PC-3 (cell line): ENCODE results near the gene ELMO3. TPM values are rescaled to one million over a fixed set of nuclear protein-coding genes. Genes with fewer than 3 reads are reported as not detected.

Source experiments
- ATAC-seq: fragments of 200-7000 bp; cut with Tn5 transposase; 2 replicates; pipeline ENCODE4 v1.9.1; 2020; ENCODE audit warnings: mild to moderate bottlenecking, moderate library complexity
- BruUV-seq: library from RNA; stranded (reverse); fragments of 400-500 nt; replicated peaks from 2 replicates; lab custom pipeline; 2021; lab: Mats Ljungman, UMichigan
- CTCF ChIA-PET: fragments of 300-600 bp; sonication (Branson Sonifier 250); formaldehyde crosslinking; loops from one replicate; lab custom pipeline; 2022; ENCODE audit warnings: antibody characterized with exemption; lab: Charles Lee
- POLR2A ChIA-PET: fragments of 300-600 bp; sonication (Branson Sonifier 250); formaldehyde crosslinking; loops from one replicate; lab custom pipeline; 2022; ENCODE audit warnings: antibody characterized with exemption; ENCODE audit not compliant: unreplicated experiment; lab: Charles Lee
- DNase-seq: peaks from one replicate; pipeline ENCODE4 v3.0.0-alpha.2; 2015
- H2AFZ ChIP-seq: fragments of 300-600 bp; sonication (generic); 2 replicates; pipeline ENCODE4 v1.6.0; 2016; ENCODE audit warnings: antibody characterized with exemption, low read length
- H3F3A ChIP-seq: fragments of 300-600 bp; sonication (generic); one replicate; pipeline ENCODE4 v1.6.0; 2017; ENCODE audit warnings: antibody characterized with exemption, low read length, control low read depth, mild to moderate bottlenecking; ENCODE audit not compliant: unreplicated experiment
- H3K27ac ChIP-seq: fragments of 300-600 bp; sonication (generic); 2 replicates; pipeline ENCODE4 v1.5.1; 2016; ENCODE audit warnings: mild to moderate bottlenecking, low read length
- H3K27me3 ChIP-seq: fragments of 300-600 bp; sonication (generic); 2 replicates; pipeline ENCODE4 v1.6.1; 2016; ENCODE audit warnings: low read length, mixed read lengths
- H3K36me3 ChIP-seq: fragments of 300-600 bp; sonication (generic); 2 replicates; pipeline ENCODE4 v1.6.1; 2016; ENCODE audit warnings: low read depth, mixed run types, low read length, mixed read lengths
- H3K4me1 ChIP-seq: fragments of 300-600 bp; sonication (generic); 2 replicates; pipeline ENCODE4 v1.5.1; 2016; ENCODE audit warnings: low read length; ENCODE audit not compliant: insufficient read depth
- H3K4me2 ChIP-seq: fragments of 300-600 bp; sonication (generic); 2 replicates; pipeline ENCODE4 v1.6.0; 2016; ENCODE audit warnings: low read length
- H3K4me3 ChIP-seq: fragments of 300-600 bp; sonication (generic); 2 replicates; pipeline ENCODE4 v1.5.1; 2016; ENCODE audit warnings: mild to moderate bottlenecking, low read length, mixed read lengths
- H3K79me2 ChIP-seq: fragments of 300-600 bp; sonication (generic); 2 replicates; pipeline ENCODE4 v1.6.1; 2017; ENCODE audit warnings: low read length, mixed read lengths
- H3K9ac ChIP-seq: fragments of 300-600 bp; sonication (generic); 2 replicates; pipeline ENCODE4 v1.6.0; 2016; ENCODE audit warnings: mild to moderate bottlenecking, low read length
- H3K9me2 ChIP-seq: fragments of 300-600 bp; sonication (generic); replicated peaks from 2 replicates; pipeline ENCODE4 v1.6.1; 2016; ENCODE audit warnings: mixed run types, low read length, mixed read lengths
- H3K9me3 ChIP-seq: fragments of 300-600 bp; sonication (generic); 2 replicates; pipeline ENCODE4 v1.6.1; 2016; ENCODE audit warnings: low read length, mixed read lengths
- H4K20me1 ChIP-seq: fragments of 300-600 bp; sonication (generic); 2 replicates; pipeline ENCODE4 v1.6.1; 2016; ENCODE audit warnings: low read length, mixed read lengths
- CTCF ChIP-seq: fragments of 300-600 bp; sonication (generic); conservative IDR thresholded peaks from 2 replicates; pipeline ENCODE4 v1.5.1; 2017; ENCODE audit warnings: antibody characterized with exemption, low read depth, mild to moderate bottlenecking, low read length
- EZH2 ChIP-seq: fragments of 300-600 bp; sonication (generic); IDR thresholded peaks from one replicate; pipeline ENCODE4 v1.6.1; 2017; ENCODE audit warnings: antibody characterized with exemption, mild to moderate bottlenecking, low read length; ENCODE audit not compliant: unreplicated experiment
- EZH2phosphoT487 ChIP-seq: fragments of 300-600 bp; sonication (generic); IDR thresholded peaks from 2 replicates; pipeline ENCODE4 v1.6.1; 2018; ENCODE audit warnings: mild to moderate bottlenecking, antibody characterized with exemption, low read length, borderline replicate concordance
- intact Hi-C: fragments of 100-400 bp; cut with micrococcal nuclease; formaldehyde crosslinking; loops from 2 replicates; pipeline ENCODE4 v1.9.0; 2023
- total RNA-seq: library from RNA; depleted of rRNA; stranded (reverse); fragments of >200 nt; gene quantifications from 2 replicates; pipeline ENCODE4 v1.2.3, GENCODE V29; 2014

ELMO3 gene
- total RNA-seq, 1 experiment from 2014 or later, result 2.2 TPM

- TF ChIP-seq EZH2 (no peak), EZH2phosphoT487 (no peak), CTCF (no peak)
- no peak for DNase-seq
- Histone ChIP-seq H3K9ac (peak overlapping the region; percentile 94), H3K4me2 (peak overlapping the region; percentile 84), H3K27me3 (no peaks in the 10 kb centered on the region), H2AFZ (peak overlapping the region; percentile 88), H3K9me2 (no peaks in the 10 kb centered on the region), H3K9me3 (no peaks in the 10 kb centered on the region), H3K36me3 (peaks cover 11% of the 10 kb centered on the region; the same call in 1 of the 2 replicates), H4K20me1 (no peaks in the 10 kb centered on the region), H3K4me3 (peak overlapping the region; percentile 100), H3K79me2 (peaks cover 19% of the 10 kb centered on the region), H3K27ac (no peak overlapping the region), H3K4me1 (peaks cover 12% of the 10 kb centered on the region; the same call in 1 of the 2 replicates), H3F3A (no peaks in the 10 kb centered on the region)
- TSS peak; percentile 57 for BruUV-seq
- intact Hi-C loops, result no loop called here
- no peak for ATAC-seq
- POLR2A ChIA-PET, result interaction anchor here (0.5 to 0.9 kb wide), 6 partner anchors 8 to 337 kb away, joined by 3 to 5 read pairs (median 3); partner anchors contain the start of gene FHOD1
- CTCF ChIA-PET, result interaction anchor here (1.3 to 1.7 kb wide), 2 partner anchors 18 to 28 kb away, joined by 5 to 9 read pairs; partner anchors contain the start of gene ELMO3
Observed at GRCh38 chr16:67226295-67226803, 27.4 kb downstream of the ELMO3 start.

- Histone ChIP-seq H3K9me2 (no peaks in the 10 kb centered on the region), H3K4me3 (peak within 1 kb of the TSS; percentile 100), H3K79me2 (peaks cover 19% of the 10 kb centered on the region), H3K27me3 (no peaks in the 10 kb centered on the region), H3K9ac (peak within 1 kb of the TSS; percentile 94), H3F3A (no peaks in the 10 kb centered on the region), H3K4me2 (peak within 1 kb of the TSS; percentile 84), H3K4me1 (peaks cover 12% of the 10 kb centered on the region; the same call in 1 of the 2 replicates), H3K27ac (peak within 1 kb of the TSS; percentile 58), H3K9me3 (no peaks in the 10 kb centered on the region), H4K20me1 (no peaks in the 10 kb centered on the region), H2AFZ (peak within 1 kb of the TSS; percentile 88), H3K36me3 (peaks cover 18% of the 10 kb centered on the region; the same call in 1 of the 2 replicates)
- TSS peak; percentile 66 for BruUV-seq
- DNase-seq (peak; percentile 97), ATAC-seq (peak; percentile 92)
- ChIA-PET CTCF (interaction anchor here (1.3 to 1.7 kb wide), 2 partner anchors 17 to 29 kb away, joined by 5 to 9 read pairs; partner anchors contain the start of gene ELMO3), POLR2A (interaction anchor here (0.6 to 0.9 kb wide), 6 partner anchors 19 to 336 kb away, joined by 3 to 4 read pairs (median 3); partner anchors contain the start of gene FHOD1)
- no peak for TF ChIP-seq EZH2
- peak; percentile 31; the same call in 1 of the 2 replicates for TF ChIP-seq CTCF
- intact Hi-C loops, result no loop called here
Observed at GRCh38 chr16:67226804-67227566, 28.1 kb downstream of the ELMO3 start, which contains the start of gene TMEM208. Gene TMEM208 (plus strand): TSS chr16:67227130. CDS start chr16:67227219, 89 bp downstream.
